Activated effector memory CD4-positive, alpha-beta T cell treated with Interleukin-2 at 50 U/mL for 16 hours (primary cell): ENCODE measurements around the gene CEP44.
"Not testable (repeated sequence)": the region's sequence is repeated elsewhere in the genome, so short reads cannot be mapped to it uniquely, and the experiment has no call there.

Experiments used
- DNase-seq: peaks from one replicate; pipeline ENCODE4 v3.0.0-alpha.2; 2020

CEP44 gene

DNA sequence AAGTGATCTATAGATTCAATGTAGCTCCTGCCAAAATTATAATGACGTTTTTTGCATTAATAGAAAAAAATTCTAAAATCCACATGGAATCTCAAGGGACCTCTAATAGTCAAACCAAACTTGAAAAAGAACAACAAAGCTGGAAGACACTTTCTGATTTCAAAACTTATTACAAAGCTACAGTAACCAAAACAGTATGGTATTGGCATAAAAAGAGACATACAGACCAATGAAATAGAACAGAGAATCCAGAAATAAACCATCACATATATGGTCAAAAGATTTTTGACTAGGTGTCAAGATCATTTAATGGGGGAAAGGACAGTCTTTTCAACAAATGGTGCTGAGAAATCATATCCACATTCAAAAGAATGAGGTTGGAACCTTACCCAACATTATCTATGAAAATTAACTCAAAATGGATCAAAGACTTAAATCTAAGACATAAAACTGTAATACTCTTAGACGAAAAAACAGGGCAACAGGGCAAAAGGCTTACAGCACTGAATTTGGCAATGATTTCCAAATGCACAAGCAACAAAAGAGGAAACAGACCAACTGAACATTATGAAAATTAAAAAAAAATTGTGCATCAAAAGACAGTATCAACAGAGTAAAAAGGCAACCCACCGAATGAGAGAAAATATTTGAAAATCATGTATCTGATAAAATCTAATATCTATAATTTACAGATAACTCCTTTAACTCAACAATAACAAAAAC lies 4.1 kb upstream of the CEP44 start:
- DNase-seq = no peak

GRCh38 chr4:174281182-174281737 lies 2.5 kb upstream of the CEP44 start:
- no peak for DNase-seq

DNA sequence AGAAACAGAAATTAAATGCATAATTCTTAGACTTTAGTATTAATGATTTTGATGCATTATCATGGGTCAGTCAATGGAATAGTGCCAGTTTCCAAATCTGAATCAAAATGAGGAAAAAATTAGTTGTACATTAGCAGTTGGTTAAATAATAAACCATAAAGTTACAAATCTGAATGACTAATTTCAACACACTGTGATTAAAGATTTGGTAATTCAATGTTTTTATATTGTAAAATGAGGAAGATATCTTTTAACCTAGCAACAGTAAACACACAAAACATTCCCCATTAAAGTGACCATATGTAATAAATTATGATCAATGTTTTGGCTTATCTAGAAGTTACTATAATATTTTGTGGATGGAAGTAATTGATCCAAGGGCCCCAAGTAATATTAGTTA lies 1.8 kb upstream of the CEP44 start:
- DNase-seq = no peak

GRCh38 chr4:174282836-174283506 lies 740 bp upstream of the CEP44 start:
- DNase-seq = peak; percentile 70

- DNase-seq = no peak
These were observed 776 bp downstream of the CEP44 start for GRCh38 chr4:174284487-174284886.

- DNase-seq = no peak
These were observed 3.2 kb downstream of the CEP44 start for GRCh38 chr4:174286870-174287269.

DNA sequence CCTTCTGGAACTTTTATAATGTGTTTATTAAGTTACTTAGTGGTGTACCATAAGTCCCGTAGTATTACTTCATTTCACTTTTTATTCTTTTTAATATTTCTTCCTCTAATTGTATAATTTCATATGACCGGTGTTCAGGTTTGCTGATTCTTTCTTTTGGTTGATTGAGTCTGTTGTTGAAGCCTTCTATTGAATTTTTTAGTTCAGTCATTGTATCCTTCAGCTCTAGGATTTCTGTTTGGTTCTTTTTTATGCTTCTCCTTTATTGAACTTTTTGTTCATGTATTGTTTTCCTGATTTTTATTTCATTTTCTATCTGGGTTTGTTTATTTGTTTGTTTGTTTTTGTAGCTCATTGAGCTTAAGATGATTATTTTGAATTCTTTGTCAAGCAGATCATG lies 8.8 kb downstream of the CEP44 start:
- DNase-seq = no peak

- not testable (repeated sequence) for DNase-seq
These were observed 10.9 kb downstream of the CEP44 start for GRCh38 chr4:174294641-174295040.

GRCh38 chr4:174295142-174295541 lies 11.4 kb downstream of the CEP44 start:
- not testable (repeated sequence) for DNase-seq

DNA sequence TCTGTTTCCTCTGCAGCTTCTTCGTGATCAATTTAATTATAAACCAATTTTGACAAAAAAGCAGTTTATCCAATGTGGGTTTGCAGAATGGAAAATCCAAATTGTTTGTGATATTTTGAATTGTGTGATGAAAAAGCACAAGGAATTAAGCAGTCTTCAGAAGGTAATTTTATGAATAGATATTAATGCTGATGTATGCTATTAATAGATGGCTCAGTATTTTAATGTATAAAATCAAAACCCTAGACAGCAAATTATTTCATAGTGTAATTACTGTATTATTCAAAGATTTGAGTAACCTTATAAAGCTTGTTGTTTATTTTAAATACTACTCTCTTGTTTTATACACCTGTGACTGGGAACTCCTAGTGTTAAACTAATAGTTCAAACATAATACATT lies 20.0 kb downstream of the CEP44 start:
- DNase-seq = no peak

- no peak for DNase-seq
These were observed 21.0 kb downstream of the CEP44 start for GRCh38 chr4:174304664-174305063.

- no peak for DNase-seq
These were observed 22.2 kb downstream of the CEP44 start for GRCh38 chr4:174305961-174306360.

GRCh38 chr4:174307694-174308093 lies 24.0 kb downstream of the CEP44 start:
- no peak for DNase-seq

DNA sequence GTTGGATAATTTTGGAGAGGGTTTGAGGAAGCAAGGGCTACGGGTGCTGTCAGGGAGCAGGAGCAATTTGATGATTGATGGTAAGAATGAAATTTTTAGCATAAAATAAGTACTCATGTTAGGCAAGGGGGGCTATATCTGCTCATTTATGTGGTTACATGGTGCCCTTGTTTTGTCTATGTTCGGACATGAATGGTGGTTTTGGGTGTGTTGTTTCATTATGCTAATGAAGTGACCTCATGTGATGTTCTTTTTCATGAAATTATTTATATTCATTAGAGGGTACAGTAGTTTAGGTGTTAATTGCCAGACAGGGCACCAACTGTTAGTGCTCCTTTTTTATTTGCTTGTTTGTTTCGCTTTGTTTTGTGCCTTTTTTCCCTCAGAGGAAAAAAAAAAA lies 29.3 kb downstream of the CEP44 start:
- DNase-seq = no peak

DNA sequence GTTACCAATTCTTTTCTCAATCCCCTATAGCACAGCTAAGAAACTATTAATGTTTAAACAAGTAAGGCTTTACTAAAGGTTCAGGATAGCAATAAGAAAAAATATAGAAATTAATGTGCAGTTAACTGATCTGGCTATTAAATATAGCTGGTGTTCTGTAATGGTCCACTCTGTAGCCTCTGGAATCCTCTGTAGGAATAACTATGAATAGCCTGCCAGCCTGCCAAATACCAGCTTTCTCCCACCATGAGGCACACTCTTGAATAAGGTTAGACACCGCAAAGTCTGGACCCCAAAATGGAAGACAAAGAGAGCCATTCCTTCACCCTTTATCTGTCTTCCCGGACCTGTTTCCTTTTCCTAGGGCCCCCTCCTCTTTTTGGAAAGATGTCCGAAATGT lies 30.6 kb downstream of the CEP44 start:
- no peak for DNase-seq

GRCh38 chr4:174314770-174315169 lies 31.1 kb downstream of the CEP44 start:
- no peak for DNase-seq

DNA sequence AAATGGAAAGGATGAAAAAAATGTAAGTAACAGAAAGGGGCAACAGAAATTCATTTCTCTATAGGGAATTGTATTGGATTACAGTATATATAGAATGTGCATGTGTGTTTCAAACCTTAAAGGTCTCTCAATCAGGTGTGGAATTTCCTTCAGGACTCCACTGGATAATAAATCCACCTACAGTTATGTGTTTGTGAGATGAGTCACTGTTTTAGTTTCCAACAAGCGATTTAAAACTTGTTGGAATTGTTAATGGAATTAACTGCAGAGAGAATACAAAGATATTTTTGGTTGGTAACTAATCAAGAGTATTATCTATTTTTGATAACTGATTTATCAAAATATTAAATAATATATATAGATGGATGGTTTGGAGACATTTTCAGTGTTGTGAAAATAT lies 32.8 kb downstream of the CEP44 start:
- no peak for DNase-seq

DNA sequence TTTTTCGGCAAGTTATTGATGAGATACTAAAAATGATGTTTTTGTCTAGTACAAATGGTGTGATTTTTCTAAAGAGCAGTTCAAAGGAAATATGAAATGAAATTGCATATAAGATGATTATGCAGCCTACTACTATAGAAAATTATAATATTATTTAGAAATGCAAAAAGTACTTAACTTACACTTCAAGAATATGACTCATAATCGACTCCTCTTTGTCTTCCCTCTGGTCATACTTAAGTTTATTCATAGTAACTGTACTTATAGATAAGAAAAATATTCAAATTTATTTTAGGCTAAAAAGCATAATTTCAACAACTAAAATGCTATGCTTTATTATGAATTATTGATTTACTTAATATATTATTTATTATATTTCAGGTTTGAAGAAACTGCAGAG lies 33.2 kb downstream of the CEP44 start:
- no peak for DNase-seq

- DNase-seq = no peak
These were observed 33.8 kb downstream of the CEP44 start for GRCh38 chr4:174317531-174317930.

DNA sequence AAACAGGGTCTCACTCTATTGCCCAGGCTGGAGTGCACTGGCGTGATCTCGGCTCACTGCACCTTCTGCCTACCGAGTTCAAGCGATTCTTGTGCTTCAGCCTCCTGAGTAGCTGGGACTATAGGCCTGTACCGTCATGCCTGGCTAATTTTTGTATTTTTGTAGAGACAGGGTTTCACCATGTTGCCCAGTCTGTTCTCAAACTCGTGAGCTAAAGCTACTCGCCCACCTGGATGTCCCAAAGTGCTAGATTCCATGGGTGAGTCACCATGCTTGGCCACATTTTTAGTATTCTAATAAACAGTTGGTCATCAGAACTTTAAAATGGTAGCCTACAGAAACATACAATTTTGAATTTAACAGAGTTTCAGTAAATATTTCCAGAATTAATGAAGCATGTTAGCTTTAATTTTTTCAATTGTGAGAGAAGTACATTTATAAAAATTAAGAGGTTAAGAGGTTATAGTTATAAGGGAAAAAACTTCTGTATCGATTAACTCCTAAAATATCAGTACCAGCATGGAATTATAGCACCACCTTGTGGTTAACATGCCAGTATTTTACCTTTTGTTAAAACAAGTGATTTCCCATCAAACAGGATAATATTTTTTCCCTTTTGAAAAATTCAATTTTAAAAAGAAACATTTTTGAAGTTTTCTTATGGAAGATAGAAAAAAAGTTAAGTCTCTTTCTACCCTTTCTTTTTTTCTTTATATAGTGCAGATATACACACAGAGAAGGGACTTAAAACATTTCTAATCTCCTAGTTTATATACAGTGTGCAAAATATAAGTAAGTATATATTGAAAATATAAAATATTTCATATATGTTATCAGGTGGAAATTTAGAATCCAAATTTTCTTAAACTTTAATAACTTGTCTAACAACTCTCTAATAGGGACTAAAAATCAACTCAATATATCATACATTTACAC lies 35.4 kb downstream of the CEP44 start:
- no peak for DNase-seq

- no peak for DNase-seq
These were observed 36.9 kb downstream of the CEP44 start for GRCh38 chr4:174320494-174321199.

GRCh38 chr4:174324236-174324635 lies 40.5 kb downstream of the CEP44 start:
- DNase-seq = no peak

- no peak for DNase-seq
These were observed 41.0 kb downstream of the CEP44 start for GRCh38 chr4:174324725-174325124.
